ENCODE data around the gene SENP8. TPM values are rescaled to one million over a fixed set of nuclear protein-coding genes. Genes with fewer than 3 reads are reported as not detected.

Gene SENP8
- total and polyA plus RNA-seq, 2 of the 8 experiments (the other 6 are each of a cell fraction or from before 2014, with no cell fraction given) = 4.1 to 6.0 TPM

- FAIRE-seq (no peak), DNase-seq (ENCODE audit: low read depth in 1 of 2, low spot score in 2 of 2) (peak in 1 of 2 experiments; percentile 51)
- 0 out of 2 replicates have a peak overlapping the region, but pooled peaks have one; percentile 50 for H2BK12ac ChIP-seq (ENCODE audit: low read depth, low read length)
- no peak overlapping the region for H4K5ac ChIP-seq (ENCODE audit: insufficient read length, low read depth, low read length)
- no peaks in the 10 kb centered on the region for H3K79me1 ChIP-seq (ENCODE audit: low read depth, low read length)
- H3K27ac ChIP-seq (ENCODE audit: low read depth, low read length) = no peak overlapping the region
- no peak overlapping the region for H3K23ac ChIP-seq (ENCODE audit: insufficient read length)
- no peak overlapping the region for H2BK20ac ChIP-seq (ENCODE audit: low read length)
- peak overlapping the region; percentile 24; the same call in 1 of the 2 replicates for H3K18ac ChIP-seq (ENCODE audit: extremely low read depth, low read length)
- H3K4me2 ChIP-seq (ENCODE audit: insufficient read depth in 1 of 2, low read depth in 2 of 2, low read length in 2 of 2) = peak overlapping the region in 1 of 2 experiments; percentile 0; a peak in 1 of 4 replicates
- no peak overlapping the region for H3K4ac ChIP-seq (replicated peaks; ENCODE audit: insufficient read length, low read depth, low read length)
- no peaks in the 10 kb centered on the region for H4K20me1 ChIP-seq (replicated peaks in 1 of 2; ENCODE audit: control insufficient read depth in 1 of 2, insufficient read depth in 2 of 2, low read length in 2 of 2)
- H2AFZ ChIP-seq (ENCODE audit: low read length) = peak overlapping the region; percentile 98
- H3K9ac ChIP-seq (replicated peaks in 1 of 4; ENCODE audit: extremely low read depth in 1 of 4, low read depth in 3 of 4, low read length in 3 of 4) = no peak overlapping the region
- no peaks in the 10 kb centered on the region; the same call in 1 of the 2 replicates for H3K23me2 ChIP-seq (ENCODE audit: low read depth, low read length)
- no peaks in the 10 kb centered on the region for H3K4me1 ChIP-seq (replicated peaks in 1 of 4; ENCODE audit: control insufficient read depth in 3 of 4, insufficient read depth in 4 of 4, low read length in 3 of 4)
- H3K79me2 ChIP-seq (ENCODE audit: control insufficient read depth in 1 of 2, insufficient read depth in 2 of 2, low read length in 2 of 2) = no peaks in the 10 kb centered on the region
- H3K56ac ChIP-seq (replicated peaks; ENCODE audit: insufficient read length, low read depth, low read length) = no peak overlapping the region
- H3K9me3 ChIP-seq (ENCODE audit: insufficient read depth in 2 of 2, low read depth in 1 of 2, low read length in 1 of 2) = no peaks in the 10 kb centered on the region
- ChIA-PET POLR2A (ENCODE audit: partially characterized antibody) (no interaction called here), CTCF (ENCODE audit: partially characterized antibody) (interaction anchor here (0.6 to 2.5 kb wide), 10 partner anchors 9 to 479 kb away, joined by 3 to 21 read pairs (median 8); no protein-coding TSS in a partner anchor)
- no peak overlapping the region for H3K14ac ChIP-seq (ENCODE audit: insufficient read length)
- H2BK5ac ChIP-seq (ENCODE audit: low read depth, low read length) = no peak overlapping the region
- no peak overlapping the region for H2AK5ac ChIP-seq (ENCODE audit: low read depth, low read length)
- no peaks in the 10 kb centered on the region for H3K36me3 ChIP-seq (ENCODE audit: control insufficient read depth in 2 of 4, insufficient read depth in 4 of 4, low read length in 3 of 4)
- no peak overlapping the region for H3K4me3 ChIP-seq (ENCODE audit: extremely low read depth in 1 of 4, insufficient read depth in 2 of 4, low read depth in 3 of 4, low read length in 4 of 4)
- H2BK120ac ChIP-seq (replicated peaks; ENCODE audit: low read depth, low read length) = no peak overlapping the region
- WGBS, 2 experiments (ENCODE audit: extremely low coverage in 1 of 2, insufficient coverage in 1 of 2, insufficient read length in 1 of 2, insufficient replicate concordance in 2 of 2, low coverage in 1 of 2, low lambda C conversion rate in 2 of 2, missing lambda C conversion rate in 1 of 2) = 84% methylated on average over 14 of the region's 14 CpGs; no CpG with 5 or more reads in 1 of the 2 experiments
- H4K91ac ChIP-seq (replicated peaks; ENCODE audit: insufficient read length, low read length) = no peak overlapping the region
- H2BK15ac ChIP-seq (ENCODE audit: low read length) = peak overlapping the region; percentile 40; the same call in 1 of the 2 replicates
- peaks cover 0 to 4% (median 0%) of the 10 kb centered on the region in 4 experiments; a peak in 2 of 7 replicates for H3K27me3 ChIP-seq (replicated peaks in 1 of 4; ENCODE audit: control insufficient read depth in 3 of 4, extremely low read depth in 1 of 4, insufficient read depth in 3 of 4, low read length in 3 of 4)
- no peak overlapping the region; the same call in 1 of the 2 replicates for H4K8ac ChIP-seq (ENCODE audit: extremely low read depth, insufficient read depth, low read length)
- TF ChIP-seq GABPA (IDR thresholded peaks at IDR 0.05; ENCODE audit: borderline replicate concordance, insufficient read depth, low read length) = no peak
- TF ChIP-seq POLR2A (IDR thresholded peaks at IDR 0.05; ENCODE audit: control extremely low read depth in 1 of 2, low read depth in 2 of 2, low read length in 2 of 2) = no peak
- TF ChIP-seq BACH1 (IDR thresholded peaks at IDR 0.05; ENCODE audit: low read length) = no peak
- TF ChIP-seq CEBPB (IDR thresholded peaks at IDR 0.05; ENCODE audit: low read depth, low read length) = no peak
- TF ChIP-seq SRF (IDR thresholded peaks at IDR 0.05; ENCODE audit: low read depth, low read length) = no peak
- TF ChIP-seq EGR1 (IDR thresholded peaks at IDR 0.05; ENCODE audit: borderline replicate concordance, low read depth, low read length) = no peak
- no peak for TF ChIP-seq KDM1A (IDR thresholded peaks at IDR 0.05; ENCODE audit: borderline replicate concordance, low read length)
- TF ChIP-seq CTCF (IDR thresholded peaks at IDR 0.05; ENCODE audit: control extremely low read depth in 1 of 3, insufficient read depth in 1 of 3, low read depth in 1 of 3, low read length in 3 of 3) = no peak
- no peak for TF ChIP-seq JUND (IDR thresholded peaks at IDR 0.05; ENCODE audit: low read length)
- TF ChIP-seq JUN (IDR thresholded peaks at IDR 0.05; ENCODE audit: low read depth, low read length) = no peak
- TF ChIP-seq TBP (IDR thresholded peaks at IDR 0.05; ENCODE audit: low read depth, low read length) = no peak
Observed at GRCh38 chr15:72155003-72155621, 36.9 kb downstream of the SENP8 start.
